HG02610 (cell line): ENCODE measurements around the gene IQCM.
"Not testable (repeated sequence)": the region's sequence is repeated elsewhere in the genome, so short reads cannot be mapped to it uniquely, and the experiment has no call there.

Source experiments
- ATAC-seq: cut with Tn5 transposase; IDR thresholded peaks from one replicate; pipeline ENCODE4 v1.9.1; 2021; ENCODE audit warnings: mild to moderate bottlenecking, moderate library complexity; ENCODE audit not compliant: unreplicated experiment

IQCM gene

DNA sequence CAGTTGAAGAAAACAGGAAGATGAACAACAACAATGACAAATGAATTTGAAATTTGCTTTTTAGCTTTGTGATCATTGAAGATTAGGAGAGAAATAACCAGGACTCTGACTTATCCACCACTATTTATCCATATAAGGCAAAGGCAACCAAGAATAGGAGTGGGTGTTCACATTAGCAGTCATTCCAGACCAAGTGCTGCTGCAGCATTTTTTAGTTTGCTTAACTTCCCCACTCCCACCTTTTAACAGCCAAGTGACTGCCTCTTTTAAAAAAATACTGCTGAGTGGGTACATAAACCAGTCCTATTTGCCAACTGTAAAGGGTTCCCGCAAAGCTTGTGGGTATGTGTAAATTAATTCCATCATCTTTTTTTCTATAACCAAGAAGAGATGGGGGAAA lies 230.9 kb downstream of the IQCM start:
- no peak for ATAC-seq

DNA sequence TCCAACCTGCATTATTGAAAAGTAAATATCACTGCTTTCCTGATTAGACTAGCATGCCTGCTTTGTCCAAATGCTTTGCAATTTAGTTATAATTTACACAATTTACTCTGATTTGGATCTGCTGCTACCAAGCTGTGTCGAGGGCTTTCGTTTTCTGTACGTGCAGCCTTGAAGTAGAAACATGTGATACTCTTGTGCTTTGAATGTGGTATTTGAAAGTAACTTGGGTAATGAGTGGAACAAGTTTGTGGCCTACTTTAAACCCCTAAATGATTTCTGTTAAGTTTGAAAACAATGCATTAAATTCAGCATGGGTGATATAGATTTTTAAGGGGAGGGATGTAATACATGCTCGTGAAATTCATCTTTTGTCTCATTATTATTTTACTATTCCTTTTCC lies 240.7 kb downstream of the IQCM start:
- no peak for ATAC-seq

DNA sequence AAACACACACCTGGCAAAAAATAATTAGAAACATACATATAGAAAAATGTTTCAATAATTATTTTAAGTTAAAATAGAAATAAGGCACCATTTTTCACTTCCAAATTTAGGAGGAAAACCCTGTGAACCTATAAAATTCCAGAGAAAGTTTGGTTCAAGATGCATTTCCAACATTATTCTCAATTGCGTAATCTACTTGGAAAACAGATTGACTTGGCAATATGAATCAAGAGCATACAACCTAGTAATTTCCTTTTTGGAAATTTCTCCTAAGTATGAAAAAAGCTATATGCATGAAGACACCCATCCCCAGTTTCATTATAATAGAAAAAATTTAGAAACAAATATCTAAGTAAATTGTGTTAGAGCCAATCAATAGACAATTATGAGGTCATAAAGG lies 242.9 kb downstream of the IQCM start:
- no peak for ATAC-seq

- ATAC-seq: no peak
These were observed 259.8 kb downstream of the IQCM start for GRCh38 chr4:149555799-149556198.

GRCh38 chr4:149555146-149555545 lies 260.5 kb downstream of the IQCM start:
- ATAC-seq: no peak

DNA sequence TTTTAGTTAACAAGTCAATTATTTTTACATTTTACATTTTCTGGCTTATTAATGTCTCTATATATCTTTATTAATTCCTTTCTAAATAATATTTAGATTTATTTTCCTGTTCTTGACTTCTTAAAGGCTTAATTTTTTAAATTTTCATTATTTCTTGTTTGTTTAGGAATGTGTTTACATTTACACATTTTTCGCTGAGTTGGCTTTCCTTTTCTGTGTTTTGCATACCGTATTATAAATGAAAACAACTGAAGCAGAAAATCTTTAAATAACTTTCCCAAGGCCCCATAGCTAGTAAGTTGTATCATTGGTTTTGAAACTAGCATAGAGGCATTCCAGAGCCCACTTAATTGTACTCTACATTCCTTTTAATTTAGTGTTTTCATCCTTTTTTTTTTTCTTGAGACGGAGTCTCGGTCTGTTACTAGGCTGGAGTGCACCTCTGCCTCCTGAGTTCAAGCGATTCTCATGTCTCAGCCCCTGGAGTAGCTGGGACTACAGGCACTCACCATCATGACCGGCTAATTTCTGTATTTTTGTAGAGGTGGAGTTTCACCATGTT lies 261.6 kb downstream of the IQCM start:
- ATAC-seq: no peak

GRCh38 chr4:149552601-149553000 lies 263.0 kb downstream of the IQCM start:
- no peak for ATAC-seq

- no peak for ATAC-seq
These were observed 265.7 kb downstream of the IQCM start for GRCh38 chr4:149549911-149550310.

DNA sequence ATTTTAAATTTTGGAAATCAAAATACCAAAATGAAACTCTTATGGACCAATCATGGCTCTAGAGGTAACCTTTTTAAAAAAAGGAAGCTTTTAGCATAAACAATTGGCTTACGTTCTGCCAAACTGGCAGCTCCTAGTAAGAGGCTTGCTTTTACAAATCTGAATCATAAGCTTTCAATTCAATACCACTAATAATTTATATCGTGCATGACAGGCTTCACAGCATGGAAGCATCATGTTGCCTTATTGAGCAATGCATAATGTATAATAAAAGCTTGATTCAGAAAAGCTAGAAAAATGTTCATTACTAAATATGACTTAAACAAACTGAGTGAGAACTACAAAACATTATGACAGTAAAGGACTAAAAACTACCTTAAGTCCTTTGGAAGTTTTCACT lies 280.9 kb downstream of the IQCM start:
- no peak for ATAC-seq

DNA sequence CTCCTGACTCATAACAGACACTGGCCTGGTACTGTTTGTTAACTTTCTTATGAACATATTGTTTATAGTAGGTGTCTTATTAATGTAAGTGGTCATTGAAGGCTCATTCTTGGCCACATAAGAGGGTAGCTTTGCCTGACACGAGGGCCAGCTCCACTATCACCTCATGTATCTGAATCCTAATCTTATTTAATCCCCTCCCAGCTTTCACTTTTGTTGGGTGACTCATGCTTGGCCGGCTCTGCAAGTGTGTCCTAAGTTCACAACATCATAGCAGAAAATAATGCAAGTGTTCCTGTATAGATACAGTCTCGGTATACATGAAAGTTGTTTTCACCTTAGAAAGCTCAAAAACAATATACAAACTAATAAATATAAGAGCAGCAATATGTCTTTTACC lies 283.8 kb downstream of the IQCM start:
- ATAC-seq: no peak

- ATAC-seq: no peak
These were observed 292.6 kb downstream of the IQCM start for GRCh38 chr4:149523039-149523438.

- no peak for ATAC-seq
These were observed 293.8 kb downstream of the IQCM start for GRCh38 chr4:149521611-149522425.

GRCh38 chr4:149518471-149518870 lies 297.2 kb downstream of the IQCM start:
- no peak for ATAC-seq

DNA sequence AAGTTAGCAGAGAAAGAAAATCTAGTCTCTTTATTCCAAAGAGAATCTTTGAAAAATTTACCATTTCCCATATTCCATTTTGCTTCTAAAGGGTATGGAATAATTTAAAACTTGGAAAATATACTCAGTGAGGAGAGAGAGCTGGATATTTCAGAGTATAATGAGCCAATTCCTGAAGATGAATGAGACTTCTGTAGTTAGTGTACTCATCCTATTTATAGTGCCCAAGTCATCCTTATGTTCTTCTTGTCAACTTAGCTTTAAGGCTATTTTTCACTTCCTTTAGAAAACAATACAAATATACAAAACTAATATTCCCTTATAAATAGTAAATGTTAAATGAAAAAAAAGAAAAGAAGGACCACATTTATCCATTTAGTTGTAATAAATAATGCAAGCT lies 302.6 kb downstream of the IQCM start:
- no peak for ATAC-seq

- ATAC-seq: no peak
These were observed 303.1 kb downstream of the IQCM start for GRCh38 chr4:149512501-149512900.

GRCh38 chr4:149511558-149512298 lies 303.9 kb downstream of the IQCM start:
- ATAC-seq: no peak

DNA sequence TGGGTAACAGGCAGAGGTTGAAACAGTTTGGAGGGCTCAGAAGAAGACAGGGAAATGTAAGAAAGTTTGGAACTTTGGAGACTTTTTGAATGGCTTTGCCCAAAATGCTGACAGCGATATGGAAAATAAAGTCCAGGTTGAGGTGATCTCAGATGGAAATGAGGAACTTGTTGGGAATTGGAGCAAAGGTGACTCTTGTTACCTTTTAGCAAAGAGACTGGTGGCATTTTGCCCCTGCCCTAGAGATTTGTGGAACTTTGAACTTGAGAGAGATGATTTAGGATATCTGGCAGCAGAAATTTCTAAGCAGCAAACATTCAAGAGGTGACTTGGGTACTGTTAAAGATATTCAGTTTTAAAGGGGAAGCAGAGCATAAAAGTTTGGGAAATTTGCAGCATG lies 308.3 kb downstream of the IQCM start:
- ATAC-seq: not testable (repeated sequence)

DNA sequence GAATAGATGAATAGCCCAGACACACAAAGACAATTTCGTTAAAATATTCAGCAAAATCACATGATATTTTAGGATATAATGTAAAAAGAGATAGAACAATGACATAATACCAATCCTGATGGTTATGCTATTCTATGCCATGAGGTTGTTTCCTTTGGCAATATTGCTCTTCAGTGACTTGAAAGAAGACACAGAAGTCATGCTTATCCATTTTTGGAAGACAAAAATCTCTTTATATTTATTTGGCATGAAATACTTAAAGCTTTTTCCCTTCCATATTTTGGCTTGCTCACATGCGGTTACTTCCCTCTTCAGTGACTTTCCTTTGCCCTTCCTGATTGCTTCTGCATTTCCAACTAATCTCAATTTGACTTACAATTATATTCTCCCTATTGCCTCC lies 314.8 kb downstream of the IQCM start:
- ATAC-seq: no peak

GRCh38 chr4:149499726-149500125 lies 315.9 kb downstream of the IQCM start:
- no peak for ATAC-seq

- ATAC-seq: no peak
These were observed 317.4 kb downstream of the IQCM start for GRCh38 chr4:149498246-149498645.

GRCh38 chr4:149493492-149493891 lies 322.2 kb downstream of the IQCM start:
- ATAC-seq: no peak

GRCh38 chr4:149489321-149489720 lies 326.3 kb downstream of the IQCM start:
- no peak for ATAC-seq
